Measurements from ENCODE around the gene SCD.

- TF ChIP-seq ZNF70 (CRISPR knock-in tag; IDR thresholded peaks at IDR 0.05), result no peak
- TF ChIP-seq, protein P1, sequence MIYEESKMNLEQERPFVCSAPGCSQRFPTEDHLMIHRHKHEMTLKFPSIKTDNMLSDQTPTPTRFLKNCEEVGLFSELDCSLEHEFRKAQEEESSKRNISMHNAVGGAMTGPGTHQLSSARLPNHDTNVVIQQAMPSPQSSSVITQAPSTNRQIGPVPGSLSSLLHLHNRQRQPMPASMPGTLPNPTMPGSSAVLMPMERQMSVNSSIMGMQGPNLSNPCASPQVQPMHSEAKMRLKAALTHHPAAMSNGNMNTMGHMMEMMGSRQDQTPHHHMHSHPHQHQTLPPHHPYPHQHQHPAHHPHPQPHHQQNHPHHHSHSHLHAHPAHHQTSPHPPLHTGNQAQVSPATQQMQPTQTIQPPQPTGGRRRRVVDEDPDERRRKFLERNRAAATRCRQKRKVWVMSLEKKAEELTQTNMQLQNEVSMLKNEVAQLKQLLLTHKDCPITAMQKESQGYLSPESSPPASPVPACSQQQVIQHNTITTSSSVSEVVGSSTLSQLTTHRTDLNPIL (CRISPR knock-in tag; IDR thresholded peaks at IDR 0.05; ENCODE audit: low read depth), result peak; percentile 56; the same call in 1 of the 2 replicates
- TF ChIP-seq ZC3H10 (CRISPR knock-in tag; IDR thresholded peaks at IDR 0.05), result no peak
- no peak for TF ChIP-seq ZFP3 (CRISPR knock-in tag; IDR thresholded peaks at IDR 0.05)
- no peak for TF ChIP-seq PATZ1 (CRISPR knock-in tag; IDR thresholded peaks at IDR 0.05; ENCODE audit: borderline replicate concordance)
- 0 out of 2 replicates have a peak, but pooled peaks have one; percentile 59 for TF ChIP-seq ZNF565 (CRISPR knock-in tag; conservative IDR thresholded peaks at IDR 0.05; ENCODE audit: low read depth)
- TF ChIP-seq RARB (CRISPR knock-in tag; IDR thresholded peaks at IDR 0.05), result no peak
- no peak for TF ChIP-seq ARNTL (CRISPR knock-in tag; IDR thresholded peaks at IDR 0.05; ENCODE audit: borderline replicate concordance, low read depth)
These were observed 12.6 kb downstream of the SCD start for GRCh38 chr10:100359529-100360150.

Data from SK-N-SH treated with all-trans-retinoic acid at 6 μM for 48 hours (cell line).